GM21360 (cell line): ENCODE measurements around the gene SELENOS.

Source experiments
- ATAC-seq: cut with Tn5 transposase; IDR thresholded peaks from one replicate; pipeline ENCODE4 v1.9.1; 2021; ENCODE audit warnings: mild to moderate bottlenecking, moderate library complexity; ENCODE audit not compliant: unreplicated experiment

The SELENOS gene

GRCh38 chr15:101277038-101277822 lies at the start of gene SELENOS:
Gene SELENOS, minus strand, starts transcription at chr15:101277485. Its CDS starts 68 bp downstream, at chr15:101277417.
- peak; percentile 89 for ATAC-seq

DNA sequence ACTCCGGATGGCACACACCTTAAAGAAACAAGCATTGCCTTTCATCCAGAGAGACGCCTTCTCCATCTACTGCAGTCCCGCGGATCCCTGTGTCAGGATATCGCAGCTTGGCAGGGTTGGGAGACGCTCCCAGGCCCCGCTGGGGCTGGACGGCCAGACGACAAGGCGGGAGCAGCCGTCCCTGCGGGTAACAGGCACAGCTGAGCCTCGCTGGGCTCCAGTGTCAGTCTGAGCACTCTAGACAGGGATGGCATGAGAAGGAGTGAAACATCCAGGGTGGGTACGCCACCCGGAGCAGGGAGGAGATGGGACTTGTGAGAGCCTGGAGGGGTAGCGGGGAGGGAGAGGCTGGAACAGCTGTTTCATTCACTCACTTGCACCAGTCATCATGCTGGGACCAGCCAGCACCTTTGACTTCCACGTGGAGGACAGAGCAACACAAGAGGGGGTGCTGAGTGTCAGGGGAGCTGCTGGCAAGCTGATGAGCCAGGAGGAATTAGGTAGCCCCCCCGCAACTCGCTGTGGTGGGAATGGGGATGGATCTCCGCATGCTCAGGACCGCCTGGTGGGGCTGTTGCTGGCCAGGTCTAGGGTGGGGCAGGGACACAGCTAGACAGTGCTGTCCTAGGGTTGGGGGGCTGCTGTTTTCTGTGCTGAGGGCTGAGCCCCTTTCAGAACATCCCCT lies 49.3 kb upstream of the SELENOS start:
- ATAC-seq, result no peak

DNA sequence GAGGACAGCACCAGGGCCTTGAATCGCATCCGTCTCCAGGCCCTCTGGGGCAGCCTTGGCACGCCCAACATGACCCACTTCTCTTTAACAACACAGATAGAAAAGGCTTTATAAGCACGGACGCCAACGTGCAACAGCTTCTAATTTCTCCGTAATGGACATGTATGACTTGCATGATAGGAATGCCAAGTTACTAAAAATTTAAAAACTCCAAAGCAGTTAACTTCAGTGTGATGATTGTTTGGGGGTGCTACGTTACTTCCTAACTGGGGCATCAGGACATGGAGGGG lies 48.7 kb upstream of the SELENOS start:
- ATAC-seq, result no peak

DNA sequence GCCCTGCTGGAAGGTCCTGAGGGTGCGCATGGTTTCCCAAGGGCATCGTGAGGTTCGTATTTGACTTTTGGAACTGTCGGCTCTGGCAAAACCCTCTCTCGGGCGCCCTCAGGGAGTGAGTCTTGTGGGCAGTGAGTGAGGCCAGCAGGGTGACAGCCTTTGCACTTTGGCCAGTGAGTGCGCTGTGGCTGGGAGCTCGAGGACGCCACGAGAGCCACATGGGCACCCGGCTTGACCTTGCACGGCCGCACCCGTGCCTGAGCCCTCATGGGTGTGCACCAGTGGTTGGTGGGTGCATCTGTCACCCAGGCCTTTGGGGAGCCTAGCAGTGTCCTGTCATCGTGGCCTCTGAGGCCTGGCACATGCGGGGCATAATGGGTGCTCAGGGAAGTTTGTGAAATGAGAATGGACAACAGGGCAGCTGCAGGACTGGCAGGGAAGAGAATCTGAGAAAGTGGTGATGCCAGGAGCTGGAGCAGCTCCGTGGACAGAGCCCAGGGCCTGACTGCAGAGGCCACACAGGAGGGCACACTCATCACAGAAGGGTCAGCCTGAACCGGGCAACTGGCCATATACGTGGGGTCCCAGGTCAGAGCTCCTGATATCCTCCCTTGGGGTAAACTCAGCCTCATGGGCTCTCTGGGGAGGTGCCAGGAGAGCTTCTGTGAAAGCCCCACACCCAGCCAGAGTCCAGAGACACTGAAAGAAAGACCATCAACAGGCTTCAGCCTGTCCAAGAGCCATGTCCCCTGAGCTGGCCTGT lies 48.2 kb upstream of the SELENOS start:
- ATAC-seq, result no peak

DNA sequence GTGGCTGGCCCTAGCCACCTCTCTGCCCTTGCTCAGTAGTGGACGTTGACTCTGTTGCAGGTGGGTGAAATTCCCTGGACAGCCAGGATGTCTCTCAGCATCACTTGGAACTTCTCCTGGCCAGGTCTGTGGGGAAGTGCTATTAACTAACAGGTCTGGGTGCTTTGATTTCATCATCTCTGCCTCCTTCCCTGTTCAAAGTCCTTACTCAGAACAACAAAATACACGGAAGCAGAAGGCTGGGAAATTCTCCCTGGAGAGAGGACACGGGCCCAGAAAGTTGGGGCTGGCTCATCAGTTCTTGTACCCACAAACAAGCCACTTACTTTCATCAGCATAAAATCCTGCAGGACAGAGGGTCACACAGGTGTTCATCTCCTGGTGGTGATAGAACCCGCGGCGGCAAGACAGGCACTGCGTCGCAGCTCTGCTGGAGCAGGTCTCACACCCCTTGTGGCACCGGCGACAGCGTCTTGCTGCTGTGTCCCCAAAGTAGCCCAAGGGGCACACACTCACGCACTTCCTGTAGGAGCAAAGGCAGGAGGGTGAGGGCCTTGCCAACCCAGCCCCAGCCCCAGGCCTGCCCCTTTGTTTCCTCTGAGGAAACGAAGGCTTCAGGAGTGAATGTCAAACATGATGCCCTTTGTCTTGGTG lies 47.4 kb upstream of the SELENOS start:
- ATAC-seq, result no peak

GRCh38 chr15:101323793-101324523 lies 46.7 kb upstream of the SELENOS start:
- ATAC-seq, result no peak

DNA sequence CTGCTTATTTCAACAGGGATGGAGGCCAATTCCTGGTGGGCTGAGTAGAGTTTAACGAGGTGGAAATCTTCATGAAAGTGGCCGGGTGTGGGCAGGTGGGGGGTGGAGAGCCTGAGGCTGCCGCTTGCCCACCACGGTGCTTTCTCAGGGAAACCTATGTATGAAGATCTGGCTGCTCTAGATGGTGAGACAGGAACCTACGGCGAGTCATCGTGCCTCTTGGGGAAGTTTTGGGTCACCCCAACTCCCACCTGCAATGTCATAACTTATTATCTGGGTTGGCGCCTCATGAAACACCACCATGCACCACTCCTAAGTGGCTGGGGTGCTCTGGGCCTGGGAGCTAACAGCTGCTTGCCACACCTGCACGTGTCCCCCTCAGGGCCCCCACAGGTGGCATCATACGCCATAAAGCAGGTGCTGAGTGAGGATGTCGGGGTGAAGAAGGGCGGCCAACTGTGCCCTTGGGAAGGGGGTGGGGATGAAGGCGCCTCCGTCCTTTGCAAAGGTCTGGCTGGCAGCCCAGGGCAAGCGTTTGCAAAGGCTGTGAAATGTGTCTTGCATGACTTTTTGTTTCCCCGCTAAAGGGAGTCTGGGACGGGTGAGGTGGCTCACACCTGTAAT lies 45.7 kb upstream of the SELENOS start:
- no peak for ATAC-seq

- ATAC-seq, result no peak
These were observed 44.9 kb upstream of the SELENOS start for GRCh38 chr15:101322016-101322695.

DNA sequence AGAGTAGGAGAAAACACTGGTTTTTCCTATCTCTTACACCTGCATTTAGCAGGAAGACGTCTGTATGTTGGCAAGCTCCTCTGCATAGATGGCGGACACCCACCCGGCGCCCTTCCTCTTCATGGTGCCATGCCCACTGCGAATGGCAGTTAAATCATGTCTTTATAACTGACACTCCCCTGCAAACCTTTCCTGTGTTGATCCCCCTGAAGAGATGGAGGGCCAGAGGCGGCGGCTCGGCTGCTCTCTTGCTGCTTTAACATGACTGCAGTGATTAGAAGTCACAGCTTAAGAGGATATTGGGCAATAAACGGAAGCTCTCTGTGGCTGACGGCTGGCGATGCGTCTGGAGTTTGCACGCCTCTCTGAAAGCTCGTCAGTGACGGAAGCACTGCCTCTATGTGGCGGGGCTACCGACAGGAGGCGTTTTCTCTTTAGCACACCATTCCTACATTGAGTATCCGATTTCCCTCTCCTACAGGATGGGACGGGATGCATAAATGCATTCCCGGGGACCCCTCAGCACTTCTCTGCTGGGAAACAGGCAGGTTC lies 43.3 kb upstream of the SELENOS start:
- ATAC-seq, result no peak

- ATAC-seq, result no peak
These were observed 41.6 kb upstream of the SELENOS start for GRCh38 chr15:101318839-101319238.

GRCh38 chr15:101318147-101318819 lies 41.0 kb upstream of the SELENOS start:
- no peak for ATAC-seq

DNA sequence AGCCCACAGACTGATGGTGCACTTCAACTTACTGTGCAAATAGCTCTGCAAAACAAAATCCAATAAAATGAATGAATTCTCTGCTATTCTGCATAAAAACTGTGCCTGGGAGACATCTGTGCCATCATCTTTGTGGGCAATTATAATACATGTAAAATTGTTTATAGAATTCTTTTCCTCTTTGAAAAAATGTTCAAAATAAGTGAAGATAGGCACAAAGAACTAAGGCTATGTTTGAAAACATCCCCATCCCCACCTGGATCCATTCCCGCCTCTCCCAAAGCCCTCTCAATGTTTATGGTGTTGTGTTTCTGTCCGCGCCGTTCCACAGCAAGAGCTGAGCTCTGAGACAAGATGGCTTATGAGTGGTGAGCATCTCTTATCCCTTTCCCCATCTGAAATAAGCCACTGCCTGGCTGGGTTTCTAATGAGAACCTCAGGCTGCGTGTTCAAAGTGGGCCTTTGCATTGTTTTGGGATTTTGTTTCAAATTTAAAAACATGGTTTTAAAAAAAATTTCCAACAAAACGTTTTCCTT lies 40.1 kb upstream of the SELENOS start:
- no peak for ATAC-seq

DNA sequence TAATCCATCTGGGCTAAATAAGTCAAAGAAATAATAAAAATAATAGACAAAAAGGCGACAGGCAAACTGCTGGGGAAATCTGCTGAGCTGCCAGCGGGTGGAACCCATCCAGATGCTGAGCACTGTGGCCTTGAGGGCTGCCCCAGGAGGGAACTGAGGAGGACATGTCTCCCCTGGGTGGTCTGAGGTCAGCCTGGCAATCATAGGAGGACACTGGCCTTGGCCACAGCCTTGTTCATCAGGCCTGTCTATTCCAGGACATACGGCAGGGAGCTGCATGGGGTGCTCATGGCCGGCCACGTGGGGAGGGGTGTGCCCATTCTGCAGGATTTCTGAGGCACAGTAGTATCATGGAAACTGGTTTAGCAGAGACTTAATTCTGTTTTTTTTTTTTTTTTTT lies 39.2 kb upstream of the SELENOS start:
- no peak for ATAC-seq

DNA sequence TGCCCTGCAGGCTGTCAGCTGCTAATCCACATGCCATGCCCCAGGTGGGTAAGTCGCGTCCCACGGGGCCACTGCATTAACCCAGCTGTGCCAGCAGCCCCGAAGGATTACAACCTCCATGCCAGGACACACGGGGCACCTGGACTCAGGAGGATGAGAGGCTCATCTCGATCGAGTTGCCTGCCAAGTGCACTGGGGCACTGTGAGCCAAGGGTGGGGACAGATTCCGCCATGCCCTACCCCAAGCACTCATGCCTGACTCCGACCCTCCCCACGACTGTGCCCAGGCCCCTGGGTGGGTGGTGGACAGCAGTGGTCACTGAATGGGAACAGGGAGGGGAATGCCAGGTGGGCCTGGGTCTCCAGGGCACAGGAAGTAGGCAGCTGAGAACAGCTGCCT lies 38.5 kb upstream of the SELENOS start:
- ATAC-seq, result no peak

DNA sequence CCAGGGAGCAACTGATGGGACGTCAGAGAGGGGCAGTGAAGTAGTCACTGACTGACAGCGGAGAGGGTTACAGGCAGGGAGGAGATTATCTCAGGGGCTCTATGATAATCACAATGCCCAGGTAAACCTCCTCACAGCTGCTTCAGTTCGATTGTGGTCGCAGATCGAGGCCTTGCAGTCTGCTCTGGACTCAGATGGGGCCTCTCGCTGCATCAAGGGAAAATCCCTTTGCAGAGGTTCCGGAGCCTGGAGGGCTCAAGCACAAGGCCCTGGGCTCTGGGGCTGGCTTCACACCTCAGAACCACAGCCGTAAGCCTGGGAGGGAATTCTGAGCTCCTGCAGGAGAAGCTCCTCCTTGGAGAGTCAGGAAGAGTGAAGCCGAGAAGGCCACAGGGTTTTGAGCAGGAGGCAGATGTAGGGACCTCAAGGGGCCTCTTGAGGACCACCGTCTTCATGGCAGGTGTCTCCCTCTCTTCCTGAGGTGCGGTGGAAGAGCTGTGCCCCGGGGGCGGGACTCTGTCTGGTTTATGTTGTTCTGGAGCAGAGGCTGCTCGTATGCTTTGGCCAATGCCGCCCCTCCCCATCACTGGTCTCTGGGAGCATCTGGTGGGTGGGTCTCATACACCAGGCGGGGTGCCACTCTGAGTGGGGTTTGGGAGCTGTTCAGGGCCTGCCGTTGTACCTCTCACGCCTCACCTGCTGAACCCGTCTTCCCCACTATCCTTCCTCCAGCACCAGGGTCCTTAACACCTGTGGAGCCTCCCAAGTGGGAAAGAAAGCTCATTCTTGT lies 37.2 kb upstream of the SELENOS start:
- no peak for ATAC-seq

DNA sequence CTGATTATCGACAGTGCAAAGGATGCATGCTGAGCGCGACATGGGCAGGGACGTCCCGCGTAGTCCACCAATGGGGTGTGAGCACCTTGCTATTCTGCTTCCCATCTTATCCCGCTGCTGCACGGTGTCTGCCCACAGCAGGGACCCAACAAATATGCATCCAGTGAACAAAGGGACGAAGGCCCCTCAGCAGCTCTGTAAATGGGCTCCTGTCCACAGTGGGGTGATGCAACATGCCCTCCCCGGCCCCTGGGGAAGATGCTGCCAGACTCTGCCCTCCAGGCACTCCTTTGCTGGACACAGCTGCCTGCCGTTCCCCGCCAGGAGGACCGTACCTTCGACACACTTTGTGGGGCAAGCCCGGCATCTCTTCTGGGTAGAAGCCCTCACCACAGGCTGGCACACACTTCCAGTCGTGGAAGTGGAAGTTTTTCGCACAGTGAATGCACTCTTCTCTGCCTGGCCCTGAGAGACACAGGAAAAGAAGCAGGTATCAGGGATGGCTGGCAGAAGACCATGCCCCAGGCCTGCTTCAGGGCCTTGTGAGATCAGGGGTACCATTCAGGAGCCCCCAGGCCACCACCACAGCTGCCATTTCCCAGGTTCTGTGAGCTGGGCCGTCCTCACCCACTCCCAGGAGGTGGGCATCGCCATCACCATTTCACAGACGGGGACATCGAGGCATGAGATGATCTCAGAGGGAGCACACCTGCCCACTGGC lies 35.9 kb upstream of the SELENOS start:
- ATAC-seq, result no peak

- no peak for ATAC-seq
These were observed 33.2 kb upstream of the SELENOS start for GRCh38 chr15:101310508-101310907.
